ACC112 (cell line): ENCODE results near the gene SERGEF.

Experiments used
- H2AFZ ChIP-seq: fragments of 200-600 bp; sonication (generic); one replicate; pipeline ENCODE4 v1.6.0; 2017; ENCODE audit warnings: antibody characterized with exemption, low read length; ENCODE audit not compliant: unreplicated experiment
- H3K27ac ChIP-seq: fragments of 200-600 bp; sonication (generic); 2 replicates; pipeline ENCODE4 v1.5.1; 2014; ENCODE audit warnings: low read depth, mild to moderate bottlenecking, antibody characterized with exemption, low read length, moderate library complexity
- H3K27me3 ChIP-seq: fragments of 200-600 bp; sonication (generic); 2 replicates; pipeline ENCODE4 v1.6.1; 2014; ENCODE audit warnings: mild to moderate bottlenecking, antibody characterized with exemption, low read length, moderate library complexity, mixed read lengths; ENCODE audit not compliant: insufficient read depth
- H3K36me3 ChIP-seq: fragments of 200-600 bp; sonication (generic); 2 replicates; pipeline ENCODE4 v1.6.1; 2016; ENCODE audit warnings: mild to moderate bottlenecking, antibody characterized with exemption, low read length, moderate library complexity, mixed read lengths; ENCODE audit not compliant: insufficient read depth
- H3K4me1 ChIP-seq: fragments of 200-600 bp; sonication (generic); one replicate; pipeline ENCODE4 v1.6.1; 2016; ENCODE audit warnings: low read length, mixed read lengths; ENCODE audit not compliant: insufficient read depth, unreplicated experiment, control insufficient read depth
- H3K4me3 ChIP-seq: fragments of 200-600 bp; sonication (generic); 2 replicates; pipeline ENCODE4 v1.5.1; 2014; ENCODE audit warnings: mild to moderate bottlenecking, low read depth, low read length
- H3K79me2 ChIP-seq: fragments of 200-600 bp; sonication (generic); one replicate; pipeline ENCODE4 v1.6.0; 2016; ENCODE audit warnings: low read length; ENCODE audit not compliant: control insufficient read depth, unreplicated experiment, insufficient read depth

Gene SERGEF

GRCh38 chr11:17753153-17753552 lies 259.7 kb downstream of the SERGEF start:
- no peak overlapping the region for H3K27ac ChIP-seq
- H3K79me2 ChIP-seq = no peaks in the 10 kb centered on the region
- no peak overlapping the region for H3K4me3 ChIP-seq
- H3K36me3 ChIP-seq = no peaks in the 10 kb centered on the region
- H3K4me1 ChIP-seq = no peaks in the 10 kb centered on the region
- H2AFZ ChIP-seq = no peak overlapping the region
- peaks cover 77% of the 10 kb centered on the region for H3K27me3 ChIP-seq

- Histone ChIP-seq H3K4me1 (no peaks in the 10 kb centered on the region), H3K27me3 (peaks cover 71% of the 10 kb centered on the region), H3K79me2 (no peaks in the 10 kb centered on the region), H2AFZ (no peak overlapping the region), H3K4me3 (no peak overlapping the region), H3K27ac (no peak overlapping the region), H3K36me3 (no peaks in the 10 kb centered on the region)
These were observed 260.7 kb downstream of the SERGEF start for GRCh38 chr11:17752144-17752543.

- H3K79me2 ChIP-seq = no peaks in the 10 kb centered on the region
- no peak overlapping the region for H3K4me3 ChIP-seq
- H2AFZ ChIP-seq = no peak overlapping the region
- H3K36me3 ChIP-seq = no peaks in the 10 kb centered on the region
- no peak overlapping the region for H3K27ac ChIP-seq
- no peaks in the 10 kb centered on the region for H3K4me1 ChIP-seq
- H3K27me3 ChIP-seq = peaks cover 66% of the 10 kb centered on the region
These were observed 261.3 kb downstream of the SERGEF start for GRCh38 chr11:17751558-17751957.

GRCh38 chr11:17750801-17751165 lies 262.1 kb downstream of the SERGEF start:
- Histone ChIP-seq H3K27ac (no peak overlapping the region), H2AFZ (no peak overlapping the region), H3K36me3 (no peaks in the 10 kb centered on the region), H3K4me3 (no peak overlapping the region), H3K79me2 (no peaks in the 10 kb centered on the region), H3K4me1 (no peaks in the 10 kb centered on the region), H3K27me3 (peaks cover 62% of the 10 kb centered on the region)

GRCh38 chr11:17750013-17750800 lies 262.6 kb downstream of the SERGEF start:
- H3K27ac ChIP-seq = no peak overlapping the region
- peaks cover 57% of the 10 kb centered on the region for H3K27me3 ChIP-seq
- H3K36me3 ChIP-seq = no peaks in the 10 kb centered on the region
- no peaks in the 10 kb centered on the region for H3K79me2 ChIP-seq
- no peaks in the 10 kb centered on the region for H3K4me1 ChIP-seq
- no peak overlapping the region for H3K4me3 ChIP-seq
- H2AFZ ChIP-seq = no peak overlapping the region

GRCh38 chr11:17748761-17749721 lies 263.8 kb downstream of the SERGEF start:
- H3K79me2 ChIP-seq = no peaks in the 10 kb centered on the region
- H3K36me3 ChIP-seq = no peaks in the 10 kb centered on the region
- H2AFZ ChIP-seq = no peak overlapping the region
- no peak overlapping the region for H3K4me3 ChIP-seq
- H3K27ac ChIP-seq = no peak overlapping the region
- H3K4me1 ChIP-seq = peaks cover 5% of the 10 kb centered on the region
- H3K27me3 ChIP-seq = peaks cover 45% of the 10 kb centered on the region

- H3K4me3 ChIP-seq = no peak overlapping the region
- H3K79me2 ChIP-seq = no peaks in the 10 kb centered on the region
- H3K27ac ChIP-seq = no peak overlapping the region
- H2AFZ ChIP-seq = no peak overlapping the region
- peaks cover 37% of the 10 kb centered on the region for H3K27me3 ChIP-seq
- H3K36me3 ChIP-seq = no peaks in the 10 kb centered on the region
- H3K4me1 ChIP-seq = peaks cover 13% of the 10 kb centered on the region
These were observed 264.8 kb downstream of the SERGEF start for GRCh38 chr11:17748044-17748443.

- Histone ChIP-seq H3K79me2 (no peaks in the 10 kb centered on the region), H3K4me1 (peaks cover 13% of the 10 kb centered on the region), H3K4me3 (no peak overlapping the region), H3K27ac (no peak overlapping the region), H3K36me3 (no peaks in the 10 kb centered on the region), H3K27me3 (peaks cover 30% of the 10 kb centered on the region), H2AFZ (no peak overlapping the region)
These were observed 265.5 kb downstream of the SERGEF start for GRCh38 chr11:17747131-17747955.

- H3K27me3 ChIP-seq = peaks cover 17% of the 10 kb centered on the region
- H3K4me3 ChIP-seq = no peak overlapping the region
- no peaks in the 10 kb centered on the region for H3K36me3 ChIP-seq
- H3K4me1 ChIP-seq = peaks cover 13% of the 10 kb centered on the region
- H3K79me2 ChIP-seq = no peaks in the 10 kb centered on the region
- no peak overlapping the region for H2AFZ ChIP-seq
- H3K27ac ChIP-seq = no peak overlapping the region
These were observed 266.8 kb downstream of the SERGEF start for GRCh38 chr11:17746096-17746495.

GRCh38 chr11:17745023-17745772 lies 267.6 kb downstream of the SERGEF start:
- no peaks in the 10 kb centered on the region for H3K79me2 ChIP-seq
- no peak overlapping the region for H3K27ac ChIP-seq
- H3K27me3 ChIP-seq = peaks cover 8% of the 10 kb centered on the region
- no peak overlapping the region for H2AFZ ChIP-seq
- no peak overlapping the region for H3K4me3 ChIP-seq
- H3K4me1 ChIP-seq = peaks cover 13% of the 10 kb centered on the region
- H3K36me3 ChIP-seq = no peaks in the 10 kb centered on the region
